Endodermal cell (in vitro differentiated cells): ENCODE measurements around the gene TCF3. TPM values are rescaled to one million over a fixed set of nuclear protein-coding genes. Genes with fewer than 3 reads are reported as not detected.

Experiments used
- DNase-seq: peaks from one replicate; pipeline ENCODE4 v3.0.0-alpha.2; 2017
- H3K27ac ChIP-seq: 2 replicates; pipeline ENCODE4 v1.5.1; 2013; ENCODE audit warnings: mild to moderate bottlenecking, low read depth, low read length, moderate library complexity
- H3K27me3 ChIP-seq: 2 replicates; pipeline ENCODE4 v1.6.1; 2013; ENCODE audit warnings: mild to moderate bottlenecking, low read length, moderate library complexity; ENCODE audit not compliant: insufficient read depth, control insufficient read depth, poor library complexity, severe bottlenecking
- H3K36me3 ChIP-seq: 2 replicates; pipeline ENCODE4 v1.7.0; 2013; ENCODE audit warnings: mild to moderate bottlenecking, low read length, moderate library complexity; ENCODE audit not compliant: control insufficient read depth, insufficient read depth
- H3K4me1 ChIP-seq: one replicate; pipeline ENCODE4 v1.7.0; 2013; ENCODE audit warnings: low read length; ENCODE audit not compliant: control insufficient read depth, insufficient read depth
- H3K4me3 ChIP-seq: 2 replicates; pipeline ENCODE4 v1.5.1; 2013; ENCODE audit warnings: mild to moderate bottlenecking, low read length, moderate library complexity
- H3K9ac ChIP-seq: 2 replicates; pipeline ENCODE4 v1.6.1; 2013; ENCODE audit warnings: mild to moderate bottlenecking, low read length, moderate library complexity; ENCODE audit not compliant: poor library complexity, severe bottlenecking; ENCODE audit errors: extremely low read depth
- H3K9me3 ChIP-seq: 2 replicates; pipeline ENCODE4 v1.6.1; 2013; ENCODE audit warnings: mild to moderate bottlenecking, low read length, moderate library complexity; ENCODE audit not compliant: control insufficient read depth
- H3K27ac Mint-ChIP-seq: 2 replicates; pipeline ENCODE4 v1.8.0; 2020; ENCODE audit warnings: mixed read lengths
- H3K27me3 Mint-ChIP-seq: 2 replicates; pipeline ENCODE4 v1.8.0; 2021; ENCODE audit warnings: mild to moderate bottlenecking, mixed read lengths; ENCODE audit not compliant: insufficient read depth
- H3K36me3 Mint-ChIP-seq: 2 replicates; pipeline ENCODE4 v1.8.0; 2020; ENCODE audit warnings: low read depth, mixed read lengths
- H3K4me1 Mint-ChIP-seq: 2 replicates; pipeline ENCODE4 v1.8.0; 2020; ENCODE audit warnings: mixed read lengths
- H3K4me3 Mint-ChIP-seq: 2 replicates; pipeline ENCODE4 v1.8.0; 2020; ENCODE audit warnings: mild to moderate bottlenecking, moderate library complexity, mixed read lengths
- H3K9me3 Mint-ChIP-seq: 2 replicates; pipeline ENCODE4 v1.8.0; 2020; ENCODE audit warnings: mild to moderate bottlenecking, mixed read lengths
- CTCF ChIP-seq: fragments of 200-600 bp; sonication (generic); conservative IDR thresholded peaks from 2 replicates; pipeline ENCODE4 v1.5.0; 2021; ENCODE audit warnings: antibody characterized with exemption, mild to moderate bottlenecking
- WGBS, 2 experiments: methylation state at CpG; one replicate each; pipeline versions ENCODE4 v1.1.5 to v1.1.7; 2013; ENCODE audit warnings: missing lambda C conversion rate in 2 of 2, mixed read lengths in 1 of 2; ENCODE audit not compliant: insufficient coverage in 1 of 2, insufficient read length in 1 of 2; 5-methylcytosine and 5-hydroxymethylcytosine counted together
- total RNA-seq, 2 donors: library from RNA; stranded (reverse); fragmentation: NEBNext Ultra II Directional in 1 of 2; extraction: Animal tissue kit (Norgen Biotek cat#: 25700) in 1 of 2; gene quantifications; 2 replicates in 1 of 2; 3 replicates in 1 of 2; pipeline ENCODE4 v1.2.1, GENCODE V29; 2021

The TCF3 gene
- total RNA-seq, 2 donors from 2014 or later: 233 to 268 TPM

DNA sequence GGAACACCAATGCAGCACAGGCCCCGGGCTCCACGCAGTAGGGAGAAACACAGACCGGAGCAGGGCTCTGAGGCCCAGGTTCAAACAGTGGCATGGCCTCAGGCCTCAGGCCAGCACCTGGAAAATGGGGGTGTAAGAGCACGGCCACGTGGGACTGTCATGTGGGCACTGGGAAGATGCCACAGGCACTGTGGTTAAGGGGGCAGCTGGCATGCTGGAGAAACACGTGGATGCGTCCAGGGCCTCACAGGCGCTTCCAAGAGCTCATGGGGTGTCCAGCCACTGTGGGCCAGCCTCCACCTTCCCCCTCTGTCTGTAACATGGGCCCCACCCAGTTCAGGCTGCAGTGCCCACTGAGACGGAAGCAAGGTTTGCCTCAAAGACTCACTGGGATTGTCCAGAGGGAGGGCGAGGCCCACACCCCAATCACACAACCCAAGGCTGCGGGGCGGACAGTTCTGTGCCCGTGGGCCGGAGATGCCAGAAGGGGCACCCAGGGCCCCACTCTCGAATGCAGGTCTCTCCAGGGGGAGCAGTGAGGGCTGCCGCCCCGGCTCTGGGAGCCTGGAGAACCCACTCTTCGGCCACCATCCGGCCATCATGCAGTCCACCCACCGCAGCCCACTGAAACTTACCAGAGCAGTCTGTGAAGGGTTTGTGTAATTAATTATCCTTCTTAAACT is 53.5 kb downstream of the TCF3 start:
- no peak for TF ChIP-seq CTCF

GRCh38 chr19:1593501-1593772 is 59.0 kb downstream of the TCF3 start:
- H3K27ac ChIP-seq: no peak overlapping the region
- peaks cover 23% of the 10 kb centered on the region for H3K36me3 ChIP-seq
- peak overlapping the region; percentile 83 for H3K4me3 ChIP-seq
- Mint-ChIP-seq H3K27ac (no peak overlapping the region), H3K4me3 (peak overlapping the region; percentile 91), H3K4me1 (peaks cover 9% of the 10 kb centered on the region), H3K9me3 (no peaks in the 10 kb centered on the region), H3K27me3 (no peaks in the 10 kb centered on the region), H3K36me3 (peaks cover 27% of the 10 kb centered on the region)
- H3K9me3 ChIP-seq: no peaks in the 10 kb centered on the region
- TF ChIP-seq CTCF: no peak
- no peak overlapping the region for H3K9ac ChIP-seq
- no peaks in the 10 kb centered on the region for H3K27me3 ChIP-seq
- no peaks in the 10 kb centered on the region for H3K4me1 ChIP-seq
- no peak for DNase-seq
- WGBS, 2 experiments: 91 to 95% methylated on average over 5 to 10 of the region's 10 CpGs

More for the DNA sequence above, 53.5 kb downstream of the TCF3 start:
- Histone ChIP-seq H3K4me1 (no peaks in the 10 kb centered on the region), H3K27ac (no peak overlapping the region), H3K9ac (no peak overlapping the region), H3K9me3 (no peaks in the 10 kb centered on the region), H3K36me3 (peaks cover 28% of the 10 kb centered on the region), H3K4me3 (no peak overlapping the region), H3K27me3 (no peaks in the 10 kb centered on the region)
- no peaks in the 10 kb centered on the region for H3K9me3 Mint-ChIP-seq
- peaks cover 43% of the 10 kb centered on the region for H3K36me3 Mint-ChIP-seq
- no peaks in the 10 kb centered on the region for H3K4me1 Mint-ChIP-seq
- DNase-seq: no peak
- no peak overlapping the region for H3K27ac Mint-ChIP-seq
- 92 to 95% methylated on average over 17 to 20 of the region's 20 CpGs for WGBS, 2 experiments
- no peak overlapping the region for H3K4me3 Mint-ChIP-seq
- no peaks in the 10 kb centered on the region for H3K27me3 Mint-ChIP-seq

- Mint-ChIP-seq H3K27me3 (no peaks in the 10 kb centered on the region), H3K27ac (peak within 1 kb of the TSS; percentile 95), H3K4me3 (peak within 1 kb of the TSS; percentile 91), H3K36me3 (peaks cover 25% of the 10 kb centered on the region), H3K9me3 (no peaks in the 10 kb centered on the region), H3K4me1 (peaks cover 9% of the 10 kb centered on the region)
- no peaks in the 10 kb centered on the region for H3K9me3 ChIP-seq
- no peaks in the 10 kb centered on the region for H3K4me1 ChIP-seq
- TF ChIP-seq CTCF: no peak
- H3K27ac ChIP-seq: peak within 1 kb of the TSS; percentile 100
- no peaks in the 10 kb centered on the region for H3K27me3 ChIP-seq
- peak; percentile 96 for DNase-seq
- 8 to 14% methylated on average over 34 to 67 of the region's 68 CpGs for WGBS, 2 experiments
- H3K4me3 ChIP-seq: peak within 1 kb of the TSS; percentile 96
- peak within 1 kb of the TSS; percentile 100 for H3K9ac ChIP-seq
- H3K36me3 ChIP-seq: peaks cover 20% of the 10 kb centered on the region
Measured at GRCh38 chr19:1592755-1593500, 59.5 kb downstream of the TCF3 start, which contains the start of gene MBD3. TSS of gene MBD3 (minus strand) at chr19:1592865. CDS start at chr19:1592631, 234 bp downstream.
